ENCODE data around the gene RARB. TPM values are rescaled to one million over a fixed set of nuclear protein-coding genes. Genes with fewer than 3 reads are reported as not detected.

The RARB gene
- total RNA-seq (10 to 100 TPM in 1 of 7 donors, 1 to 10 TPM in 6; 5.5 to 13.4 (median 8.2) TPM), polyA plus RNA-seq (1 to 10 TPM; 3.5 to 7.4 TPM)
- long read RNA-seq, donor 1, transcript RARB-201 (8 exons, 3,084 nt) = major isoform, 8 of 16 reads
- long read RNA-seq, donor 1, partial matches to known transcripts = 3 of 16 reads
- long read RNA-seq, donor 1, other reads (novel, unspliced or antisense) = 4 of 16 reads
- long read RNA-seq, donor 2, transcript RARB-201 (8 exons, 3,084 nt) = major isoform, 8 of 9 reads
- long read RNA-seq, donor 2, partial matches to known transcripts = 0 of 9 reads
- long read RNA-seq, donor 2, other reads (novel, unspliced or antisense) = 0 of 9 reads
- long read RNA-seq, donor 3, transcript RARB-201 (8 exons, 3,084 nt) = major isoform, 11 of 12 reads
- long read RNA-seq, donor 3, partial matches to known transcripts = 0 of 12 reads
- long read RNA-seq, donor 3, other reads (novel, unspliced or antisense) = 0 of 12 reads

GRCh38 chr3:25427942-25428788 lies at the start of gene RARB:
RARB (plus strand) TSS chr3:25428263; CDS start chr3:25428732, 469 bp downstream.
- Histone ChIP-seq H3K27ac (peak within 1 kb of the TSS; percentile 75 to 88), H3K4me3 (peak within 1 kb of the TSS; percentile 59), H3K36me3 (no peaks in the 10 kb centered on the region), H3K4me1 (ENCODE audit: insufficient read depth) (peaks cover 8% of the 10 kb centered on the region), H3K9me3 (no peaks in the 10 kb centered on the region), H3K27me3 (no peaks in the 10 kb centered on the region)
- TF ChIP-seq POLR2A (IDR thresholded peaks at IDR 0.05) (peak; percentile 89), CTCF (IDR thresholded peaks at IDR 0.05) (no peak), EP300 (IDR thresholded peaks at IDR 0.05) (peak; percentile 17)
- WGBS, 3 donors = 0 to 1% (median 0%) methylated on average over 27 of the region's 27 CpGs
- intact Hi-C loops (cut with DNase I) = loop anchor here in 1 of 4 donors (10.0 kb wide), 1 partner anchor 127 kb away; no protein-coding TSS in a partner anchor
- peak; percentile 76 to 85 (median 81) for DNase-seq

- Histone ChIP-seq H3K27me3 (no peaks in the 10 kb centered on the region), H3K4me1 (ENCODE audit: insufficient read depth) (no peaks in the 10 kb centered on the region), H3K9me3 (no peaks in the 10 kb centered on the region), H3K27ac (no peak overlapping the region), H3K4me3 (no peak overlapping the region), H3K36me3 (no peaks in the 10 kb centered on the region)
- TF ChIP-seq POLR2A (IDR thresholded peaks at IDR 0.05) (no peak), CTCF (IDR thresholded peaks at IDR 0.05) (no peak), EP300 (IDR thresholded peaks at IDR 0.05) (no peak)
- intact Hi-C loops (cut with DNase I) = no loop called here
- WGBS, 3 donors = 69 to 74% (median 73%) methylated on average over 2 of the region's 2 CpGs
- DNase-seq = no peak
Measured at GRCh38 chr3:25378786-25379311, 49.2 kb upstream of the RARB start.

- no peaks in the 10 kb centered on the region for H3K4me1 ChIP-seq (ENCODE audit: insufficient read depth)
- no peak overlapping the region for H3K27ac ChIP-seq
- no peak for DNase-seq
- H3K4me3 ChIP-seq = no peak overlapping the region
- no peaks in the 10 kb centered on the region for H3K9me3 ChIP-seq
- 58 to 61% (median 60%) methylated on average over 9 of the region's 9 CpGs for WGBS, 3 donors
- H3K36me3 ChIP-seq = no peaks in the 10 kb centered on the region
- no peaks in the 10 kb centered on the region for H3K27me3 ChIP-seq
- no peak for TF ChIP-seq POLR2A (IDR thresholded peaks at IDR 0.05)
- TF ChIP-seq CTCF (IDR thresholded peaks at IDR 0.05) = no peak
- TF ChIP-seq EP300 (IDR thresholded peaks at IDR 0.05) = no peak
- intact Hi-C loops (cut with DNase I) = no loop called here
Measured at GRCh38 chr3:25380222-25380739, 47.8 kb upstream of the RARB start.

- Histone ChIP-seq H3K4me3 (no peak overlapping the region), H3K9me3 (no peaks in the 10 kb centered on the region), H3K36me3 (no peaks in the 10 kb centered on the region), H3K4me1 (ENCODE audit: insufficient read depth) (no peaks in the 10 kb centered on the region), H3K27me3 (no peaks in the 10 kb centered on the region), H3K27ac (no peak overlapping the region)
- TF ChIP-seq CTCF (IDR thresholded peaks at IDR 0.05) (no peak), POLR2A (IDR thresholded peaks at IDR 0.05) (no peak), EP300 (IDR thresholded peaks at IDR 0.05) (no peak)
- 37 to 62% (median 49%) methylated on average over 3 of the region's 3 CpGs for WGBS, 3 donors
- no peak for DNase-seq
- intact Hi-C loops (cut with DNase I) = no loop called here
Measured at GRCh38 chr3:25381083-25381482, 47.0 kb upstream of the RARB start.
